Hematopoietic multipotent progenitor cell treated with erythropoietin and hydrocortisone succinate and interleukin-3 and kit ligand, for 6 days (in vitro differentiated cells): ENCODE results near the gene RNF166.

Experiments used
- DNase-seq: peaks from one replicate; pipeline ENCODE4 v3.0.0-alpha.2; 2015

RNF166 gene

GRCh38 chr16:88739139-88739976 lies 33.1 kb upstream of the RNF166 start:
- no peak for DNase-seq

GRCh38 chr16:88738151-88739084 lies 32.2 kb upstream of the RNF166 start:
- no peak for DNase-seq

- peak; percentile 94 for DNase-seq
Measured at GRCh38 chr16:88737298-88738150, 31.3 kb upstream of the RNF166 start.

GRCh38 chr16:88736496-88736895 lies 30.3 kb upstream of the RNF166 start:
- DNase-seq, result no peak

GRCh38 chr16:88736088-88736487 lies 29.9 kb upstream of the RNF166 start:
- DNase-seq, result no peak

- DNase-seq, result no peak
Measured at GRCh38 chr16:88735616-88736015, 29.4 kb upstream of the RNF166 start.

- no peak for DNase-seq
Measured at GRCh38 chr16:88735121-88735520, 28.9 kb upstream of the RNF166 start.

- DNase-seq, result no peak
Measured at GRCh38 chr16:88734361-88734728, 28.1 kb upstream of the RNF166 start.

- no peak for DNase-seq
Measured at GRCh38 chr16:88733630-88734360, 27.6 kb upstream of the RNF166 start.

GRCh38 chr16:88732961-88733294 lies 26.7 kb upstream of the RNF166 start:
- DNase-seq, result no peak

GRCh38 chr16:88732172-88732960 lies 26.2 kb upstream of the RNF166 start:
- peak; percentile 22 for DNase-seq

GRCh38 chr16:88731699-88732098 lies 25.5 kb upstream of the RNF166 start:
- DNase-seq, result peak; percentile 39

- no peak for DNase-seq
Measured at GRCh38 chr16:88730632-88731607, 24.7 kb upstream of the RNF166 start.

GRCh38 chr16:88727871-88728270 lies 21.7 kb upstream of the RNF166 start:
- DNase-seq, result no peak

- no peak for DNase-seq
Measured at GRCh38 chr16:88726981-88727380, 20.8 kb upstream of the RNF166 start.

- DNase-seq, result no peak
Measured at GRCh38 chr16:88726408-88726749, 20.2 kb upstream of the RNF166 start.

GRCh38 chr16:88725609-88726407 lies 19.6 kb upstream of the RNF166 start:
- no peak for DNase-seq

GRCh38 chr16:88724855-88725555 lies 18.8 kb upstream of the RNF166 start:
- DNase-seq, result no peak

GRCh38 chr16:88723911-88724310 lies 17.7 kb upstream of the RNF166 start:
- no peak for DNase-seq
